ENCODE data around the gene TMEM86B. TPM values are rescaled to one million over a fixed set of nuclear protein-coding genes. Genes with fewer than 3 reads are reported as not detected.

Gene TMEM86B
- total RNA-seq, 4 donors from 2014 or later, result 1.6 to 5.8 (median 2.9) TPM

GRCh38 chr19:55249841-55250240, 21.3 kb upstream of the TMEM86B start:
- H3K36me3 ChIP-seq, result peaks cover 19% of the 10 kb centered on the region in 2 donors
- no peak overlapping the region for H3K4me3 ChIP-seq (replicated peaks in 1 of 3)
- WGBS, 2 donors, result 72 to 93% methylated on average over 10 of the region's 11 CpGs
- no peaks in the 10 kb centered on the region for H3K27me3 ChIP-seq
- intact Hi-C loops (cut with DNase I), result no loop called here
- H3K27ac ChIP-seq, result no peak overlapping the region
- H3K9me3 ChIP-seq, result no peaks in the 10 kb centered on the region
- TF ChIP-seq CTCF (IDR thresholded peaks at IDR 0.05) (no peak), POLR2A (IDR thresholded peaks at IDR 0.05) (no peak)
- DNase-seq, result no peak
- H3K4me1 ChIP-seq, result peaks cover 15 to 69% of the 10 kb centered on the region in 2 donors

- Histone ChIP-seq H3K4me3 (replicated peaks in 1 of 3) (no peak overlapping the region), H3K4me1 (peaks cover 10 to 57% of the 10 kb centered on the region in 2 donors), H3K36me3 (peaks cover 30% of the 10 kb centered on the region in 2 donors), H3K27ac (no peak overlapping the region), H3K9me3 (no peaks in the 10 kb centered on the region), H3K27me3 (no peaks in the 10 kb centered on the region)
- TF ChIP-seq POLR2A (IDR thresholded peaks at IDR 0.05), result no peak
- no peak for TF ChIP-seq CTCF (IDR thresholded peaks at IDR 0.05)
- WGBS, 2 donors, result 85 to 86% methylated on average over 7 to 9 of the region's 9 CpGs
- no peak for DNase-seq
- intact Hi-C loops (cut with DNase I), result no loop called here
These were observed 20.1 kb upstream of the TMEM86B start for GRCh38 chr19:55248704-55249103.

- Histone ChIP-seq H3K36me3 (peaks cover 32 to 33% of the 10 kb centered on the region in 2 donors), H3K9me3 (no peaks in the 10 kb centered on the region), H3K4me1 (peaks cover 5 to 53% of the 10 kb centered on the region in 2 donors), H3K27me3 (no peaks in the 10 kb centered on the region), H3K27ac (no peak overlapping the region), H3K4me3 (replicated peaks in 1 of 3) (no peak overlapping the region)
- no peak for DNase-seq
- WGBS, 2 donors, result 82 to 90% methylated on average over 8 to 10 of the region's 10 CpGs
- no peak for TF ChIP-seq CTCF (IDR thresholded peaks at IDR 0.05)
- no peak for TF ChIP-seq POLR2A (IDR thresholded peaks at IDR 0.05)
- intact Hi-C loops (cut with DNase I), result no loop called here
These were observed 19.7 kb upstream of the TMEM86B start for GRCh38 chr19:55248166-55248675.

GRCh38 chr19:55247621-55248099, 19.1 kb upstream of the TMEM86B start:
- Histone ChIP-seq H3K4me3 (replicated peaks in 1 of 3) (no peak overlapping the region), H3K4me1 (peaks cover 5 to 47% of the 10 kb centered on the region in 2 donors), H3K36me3 (peaks cover 34% of the 10 kb centered on the region in 2 donors), H3K27me3 (no peaks in the 10 kb centered on the region), H3K27ac (no peak overlapping the region), H3K9me3 (no peaks in the 10 kb centered on the region)
- TF ChIP-seq CTCF (IDR thresholded peaks at IDR 0.05) (no peak), POLR2A (IDR thresholded peaks at IDR 0.05) (no peak)
- intact Hi-C loops (cut with DNase I), result no loop called here
- 52 to 55% methylated on average over 10 of the region's 10 CpGs for WGBS, 2 donors
- no peak for DNase-seq

GRCh38 chr19:55246462-55247451, 18.2 kb upstream of the TMEM86B start:
- 92 to 96% methylated on average over 33 of the region's 40 CpGs for WGBS, 2 donors
- intact Hi-C loops (cut with DNase I), result no loop called here
- peaks cover 5 to 38% of the 10 kb centered on the region in 2 donors for H3K4me1 ChIP-seq

More at GRCh38 chr19:55246462-55247451, 18.2 kb upstream of the TMEM86B start:
- peaks cover 43% of the 10 kb centered on the region in 2 donors for H3K36me3 ChIP-seq
- no peak for DNase-seq
- H3K9me3 ChIP-seq, result no peaks in the 10 kb centered on the region
- no peak overlapping the region for H3K4me3 ChIP-seq (replicated peaks in 1 of 3)
- TF ChIP-seq POLR2A (IDR thresholded peaks at IDR 0.05) (no peak), CTCF (IDR thresholded peaks at IDR 0.05) (no peak)
- no peaks in the 10 kb centered on the region for H3K27me3 ChIP-seq
- no peak overlapping the region for H3K27ac ChIP-seq

All from thyroid gland (tissue), 4 donors.